Stimulated activated CD8-positive, alpha-beta memory T cell treated with anti-CD3 and anti-CD28 coated beads, Interleukin-7, amount 100 ng/mL, for 24 hours (primary cell): ENCODE data around the gene EBF3.

ENCODE experiments used
- DNase-seq: peaks from one replicate; pipeline ENCODE4 v3.0.0-alpha.2; 2020; ENCODE audit warnings: low read depth

Gene EBF3

GRCh38 chr10:129891806-129892205 lies 72.3 kb downstream of the EBF3 start:
- DNase-seq = no peak

- DNase-seq = no peak
These were observed 73.9 kb downstream of the EBF3 start for GRCh38 chr10:129890170-129890569.

- DNase-seq = peak; percentile 19
These were observed 75.1 kb downstream of the EBF3 start for GRCh38 chr10:129888784-129889616.

DNA sequence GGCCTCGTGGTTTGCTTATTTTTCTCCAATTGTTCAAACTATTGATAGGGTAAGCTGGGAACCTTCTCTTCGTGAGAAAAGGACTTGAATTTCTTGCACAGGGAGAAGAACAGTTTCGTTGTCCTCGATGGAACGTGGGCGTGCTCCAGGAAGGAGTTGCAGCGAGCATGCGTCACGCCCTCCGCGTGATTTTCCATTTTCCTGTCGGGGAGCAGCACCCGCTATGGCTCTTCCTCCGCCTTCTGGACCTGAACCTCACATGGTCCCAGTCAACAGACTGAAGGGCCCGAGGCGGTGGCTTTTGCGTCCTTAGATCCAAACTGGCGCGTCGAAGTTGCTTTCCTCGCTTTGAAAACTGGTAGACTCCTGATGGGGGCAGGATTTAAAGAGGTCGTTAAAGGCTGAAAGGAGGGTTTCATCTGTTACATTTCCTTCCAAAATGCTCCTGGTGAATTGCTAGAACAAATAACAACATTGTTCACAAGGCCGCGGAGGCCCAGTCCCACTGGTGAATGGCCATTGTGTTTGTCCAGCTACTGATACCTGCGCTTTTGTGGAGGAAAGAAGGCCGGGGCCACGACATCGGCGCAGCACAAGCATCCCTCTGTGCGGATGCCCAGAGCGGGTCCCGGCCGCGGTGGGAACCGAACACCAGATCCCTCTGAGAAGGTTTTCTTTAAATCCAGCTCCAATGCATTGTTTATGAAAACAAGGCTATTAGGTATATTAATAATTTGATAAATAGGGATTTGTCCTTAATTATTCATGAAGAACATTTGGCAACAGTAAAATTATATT lies 75.9 kb downstream of the EBF3 start:
- DNase-seq = no peak

GRCh38 chr10:129887381-129887905 lies 76.6 kb downstream of the EBF3 start:
- DNase-seq = no peak

DNA sequence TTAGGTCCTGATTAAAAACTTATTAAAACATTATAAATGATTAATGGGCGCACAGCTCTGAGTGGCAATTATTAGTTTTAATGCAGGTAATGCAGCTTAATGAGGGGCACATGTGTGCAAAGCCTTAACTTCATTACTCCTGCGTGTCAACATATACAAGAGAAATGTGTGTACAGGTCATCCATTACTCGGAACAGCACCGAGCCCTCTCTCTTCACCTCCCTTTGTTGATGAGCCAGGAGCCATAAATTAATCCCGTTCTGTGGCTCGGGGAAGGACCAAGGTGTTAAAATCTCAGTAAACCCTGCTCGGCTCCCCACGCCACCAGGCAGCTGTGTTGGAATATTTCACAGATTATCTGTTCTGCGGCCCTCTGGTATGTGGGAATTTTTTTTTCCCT lies 77.8 kb downstream of the EBF3 start:
- no peak for DNase-seq

GRCh38 chr10:129885526-129885925 lies 78.5 kb downstream of the EBF3 start:
- no peak for DNase-seq

- DNase-seq = no peak
These were observed 79.5 kb downstream of the EBF3 start for GRCh38 chr10:129884398-129885078.

DNA sequence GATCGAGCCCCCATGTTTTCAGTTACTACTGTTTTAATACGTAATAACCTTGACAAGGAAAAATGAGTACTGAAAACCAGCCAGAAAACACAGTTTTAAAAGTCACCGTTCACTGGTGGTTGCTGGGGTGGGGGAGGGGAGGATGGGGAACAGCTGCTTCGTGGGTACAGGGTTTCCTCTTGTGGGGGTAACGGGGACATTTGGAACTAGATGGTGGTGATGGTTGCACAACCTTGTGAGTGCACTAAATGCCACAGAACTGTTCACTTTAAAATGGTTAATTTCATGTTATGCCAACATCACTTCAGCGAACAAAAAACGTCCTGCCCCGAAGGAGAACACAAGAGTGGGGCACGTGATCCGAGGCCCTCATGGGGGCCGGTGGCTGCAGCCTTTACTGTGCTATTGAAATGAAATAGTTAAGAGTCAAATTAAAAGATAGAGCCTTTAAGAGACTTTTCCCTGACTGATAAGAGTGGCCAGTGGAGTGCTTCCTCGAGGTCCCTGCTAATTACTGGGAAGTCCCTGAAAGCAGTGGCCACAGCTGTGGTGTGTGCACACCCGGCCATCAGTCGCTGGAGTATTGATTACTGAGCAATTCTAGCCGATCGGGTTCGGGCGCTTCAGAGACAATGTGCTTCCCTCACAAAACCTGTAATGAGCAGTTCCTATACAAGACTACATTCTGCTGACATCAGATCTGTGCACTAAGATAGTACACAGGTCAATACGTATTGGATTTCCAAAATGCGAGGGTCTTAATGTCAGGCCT lies 80.3 kb downstream of the EBF3 start:
- DNase-seq = no peak

GRCh38 chr10:129883029-129883428 lies 81.0 kb downstream of the EBF3 start:
- no peak for DNase-seq

GRCh38 chr10:129882291-129883010 lies 81.6 kb downstream of the EBF3 start:
- DNase-seq = no peak

GRCh38 chr10:129881641-129882040 lies 82.4 kb downstream of the EBF3 start:
- DNase-seq = no peak

DNA sequence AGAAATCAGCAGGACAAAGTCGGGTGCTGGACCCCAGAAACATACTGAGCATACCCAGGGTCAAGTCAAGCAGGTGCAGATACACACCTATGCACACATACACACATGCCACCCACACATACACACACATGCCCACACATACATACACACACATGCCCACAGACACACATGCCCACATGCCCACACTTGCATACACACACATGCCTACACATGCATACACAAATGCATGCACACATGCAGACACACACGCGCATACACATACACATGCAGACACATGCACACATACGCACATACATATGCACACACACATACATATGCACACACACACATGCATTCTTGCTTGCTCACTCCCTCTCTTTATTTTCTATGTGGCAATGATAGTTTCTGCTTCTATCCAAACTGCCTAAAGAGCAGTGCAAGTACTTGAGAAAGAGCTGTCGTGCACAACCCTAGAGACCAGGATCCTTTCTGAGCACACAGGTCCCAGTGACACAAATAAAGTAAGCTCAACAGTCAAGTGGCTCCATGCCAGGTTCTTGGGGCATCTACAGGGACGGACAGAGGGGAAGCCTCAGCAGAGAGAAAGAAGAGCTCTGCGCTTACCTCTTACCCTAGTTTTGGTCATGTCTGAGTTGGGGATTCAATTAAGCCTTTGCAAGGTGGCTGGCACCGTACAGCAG lies 83.7 kb downstream of the EBF3 start:
- no peak for DNase-seq

DNA sequence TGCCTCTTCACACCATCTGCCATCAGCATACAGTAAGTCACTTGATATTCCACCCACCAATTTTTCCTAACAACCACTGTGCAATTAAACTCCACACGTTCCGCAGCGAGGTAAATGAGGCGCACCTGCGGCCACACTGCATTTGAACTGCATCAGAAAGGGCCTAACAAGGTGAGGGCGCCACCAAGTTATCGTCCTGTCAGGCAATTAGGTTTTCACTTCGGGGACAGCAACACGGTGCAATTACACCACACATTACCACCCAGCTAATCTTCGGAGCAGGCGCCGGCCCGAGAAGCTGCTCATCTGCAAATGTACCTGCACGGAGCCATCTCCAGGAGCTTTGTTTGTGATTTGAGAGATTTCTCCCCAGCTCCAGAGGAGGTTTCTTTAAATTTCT lies 84.4 kb downstream of the EBF3 start:
- DNase-seq = no peak

DNA sequence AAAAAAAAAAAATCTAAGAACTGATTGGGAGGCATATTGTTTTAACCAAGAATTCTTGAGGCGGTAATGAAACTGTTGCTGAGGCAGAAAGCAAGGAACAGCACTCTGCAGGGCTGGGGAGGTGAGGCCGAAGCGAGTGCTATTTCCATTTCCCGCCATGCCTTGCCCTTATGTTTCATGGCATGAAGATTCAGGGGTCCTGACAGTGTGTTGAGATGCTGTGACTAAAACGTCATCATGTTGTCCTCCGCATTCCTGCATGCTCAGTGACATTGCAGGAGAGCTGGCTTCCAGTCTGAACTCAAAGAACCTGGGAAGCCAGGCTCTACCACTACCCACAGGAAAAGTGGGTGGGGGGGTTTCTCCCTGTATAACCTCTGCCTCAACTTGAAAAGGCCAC lies 85.2 kb downstream of the EBF3 start:
- no peak for DNase-seq

DNA sequence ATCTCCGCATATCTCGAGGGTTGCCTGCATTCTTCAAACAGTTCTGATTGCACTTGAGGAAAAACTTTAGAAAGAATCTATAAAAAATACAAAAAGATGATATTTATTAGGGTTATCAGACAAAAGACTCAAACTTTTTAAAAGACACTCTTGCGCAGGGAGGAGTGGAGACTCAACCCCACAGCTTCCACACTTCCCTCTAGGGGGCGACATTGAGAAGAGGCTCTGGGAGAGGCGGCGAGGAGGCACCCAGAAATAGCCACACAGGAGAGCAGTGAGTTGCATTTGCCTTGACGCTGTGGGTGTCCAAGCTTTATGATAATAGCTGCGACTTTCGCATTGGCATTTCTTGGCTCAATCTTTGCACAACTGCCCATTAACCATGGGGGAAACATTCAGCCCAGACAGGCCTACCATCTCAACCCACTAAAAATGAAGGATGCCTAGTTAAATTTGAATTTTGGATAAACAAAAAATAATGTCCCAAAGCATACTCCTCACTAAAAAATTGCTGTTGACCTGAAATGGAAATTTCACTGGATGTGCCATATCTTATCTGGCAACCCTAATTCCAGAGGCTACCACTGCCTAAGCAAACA lies 86.2 kb downstream of the EBF3 start:
- no peak for DNase-seq

GRCh38 chr10:129876838-129877237 lies 87.2 kb downstream of the EBF3 start:
- DNase-seq = no peak

DNA sequence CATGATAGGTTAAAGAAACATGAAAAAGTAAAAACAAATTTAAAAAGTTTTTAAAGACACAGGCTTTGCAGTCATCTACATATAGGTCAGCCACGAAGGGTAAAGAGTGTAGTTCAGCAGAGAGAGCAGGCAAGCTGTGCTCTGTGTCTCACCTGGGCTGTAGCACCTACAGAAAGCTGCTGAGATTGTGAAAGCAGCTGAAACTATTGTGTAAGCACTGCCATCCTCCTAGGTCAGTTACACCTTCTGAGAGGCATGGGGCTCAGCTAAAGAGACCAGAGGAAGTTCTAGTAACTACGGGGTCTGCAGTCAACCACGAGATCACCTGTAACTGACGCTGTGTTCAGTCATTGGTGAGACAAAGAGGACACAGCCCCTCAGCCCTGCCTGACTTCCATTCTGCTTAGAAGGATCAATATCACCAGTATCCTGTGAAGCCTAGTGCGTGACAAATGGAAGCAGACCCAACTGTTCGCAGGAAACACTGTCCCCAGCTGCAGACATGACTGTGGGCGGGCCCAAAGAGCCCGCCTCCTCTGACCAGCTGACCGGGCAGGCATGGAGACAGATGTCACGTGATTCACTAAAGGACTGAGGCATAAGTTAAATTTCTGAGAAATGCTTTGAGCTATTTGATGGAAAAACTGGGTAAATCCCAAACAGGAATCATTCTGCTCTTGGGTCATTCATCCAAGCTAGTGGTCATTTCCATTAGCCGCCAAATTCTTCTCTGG lies 87.9 kb downstream of the EBF3 start:
- no peak for DNase-seq

DNA sequence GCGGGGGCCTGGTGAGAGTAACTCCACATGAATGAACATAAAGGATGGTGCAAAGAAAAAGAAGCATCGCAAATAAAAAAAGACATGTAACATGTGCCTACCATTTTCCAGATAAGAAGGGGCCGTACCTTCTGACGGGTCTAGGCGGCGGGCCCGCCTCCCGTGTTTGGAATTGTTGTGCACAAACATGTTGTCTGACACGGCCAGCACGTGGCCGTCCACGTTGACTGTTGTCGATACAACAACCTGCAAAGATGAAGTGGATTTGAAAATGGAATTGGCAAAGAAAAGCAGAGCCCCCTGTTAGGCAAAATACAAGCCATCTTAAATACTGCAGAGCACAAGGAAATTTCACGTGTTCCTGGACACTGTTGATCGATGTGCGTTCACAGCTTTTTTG lies 90.7 kb downstream of the EBF3 start:
- no peak for DNase-seq
